Activated B cell treated with CpG ODN at 0.5 μM for 24 hours (primary cell): Measurements from ENCODE around the gene MAML3. TPM values are rescaled to one million over a fixed set of nuclear protein-coding genes. Genes with fewer than 3 reads are reported as not detected.

Experiments
- ATAC-seq: fragments of 200-7000 bp; cut with Tn5 transposase; one replicate; pipeline ENCODE4 v1.10.0; 2021; ENCODE audit warnings: low read depth, mild to moderate bottlenecking, moderate library complexity
- CTCF ChIA-PET: fragments of 350-600 bp; sonication (Branson Sonifier 250); formaldehyde crosslinking; loops from one replicate; lab custom pipeline; 2021; ENCODE audit warnings: antibody characterized with exemption; lab: Charles Lee
- POLR2A ChIA-PET: fragments of 350-600 bp; sonication (Branson Sonifier 250); formaldehyde crosslinking; loops from one replicate; lab custom pipeline; 2021; ENCODE audit warnings: antibody characterized with exemption; lab: Charles Lee
- DNase-seq: peaks from one replicate; pipeline ENCODE4 v3.0.0; 2022
- H3K27ac Mint-ChIP-seq: one replicate; pipeline ENCODE4 v1.8.0; 2020; ENCODE audit warnings: mixed read lengths
- H3K27me3 Mint-ChIP-seq: one replicate; pipeline ENCODE4 v1.8.0; 2021; ENCODE audit warnings: mixed read lengths
- H3K36me3 Mint-ChIP-seq: one replicate; pipeline ENCODE4 v1.8.0; 2021; ENCODE audit warnings: low read depth, mixed read lengths
- H3K4me1 Mint-ChIP-seq: one replicate; pipeline ENCODE4 v1.8.0; 2021; ENCODE audit warnings: mixed read lengths
- H3K4me3 Mint-ChIP-seq: one replicate; pipeline ENCODE4 v1.8.0; 2020; ENCODE audit warnings: mild to moderate bottlenecking, mixed read lengths
- H3K9me3 Mint-ChIP-seq: one replicate; pipeline ENCODE4 v1.8.0; 2020; ENCODE audit warnings: mixed read lengths
- CTCF ChIP-seq: fragments of 200-600 bp; IDR thresholded peaks from one replicate; pipeline ENCODE4 v1.8.0; 2022; ENCODE audit warnings: antibody characterized with exemption, mild to moderate bottlenecking
- intact Hi-C: fragments of 100-400 bp; cut with micrococcal nuclease; formaldehyde crosslinking; loops from one replicate; pipeline ENCODE4 v1.15.1; 2024
- total RNA-seq: library from RNA; stranded (reverse); gene quantifications from 2 replicates; pipeline ENCODE4 v1.2.3, GENCODE V29; 2022

MAML3 gene
- total RNA-seq, 1 donor from 2014 or later, result 2.6 TPM

- no peak for ATAC-seq
- Mint-ChIP-seq H3K9me3 (no peaks in the 10 kb centered on the region), H3K4me3 (no peak overlapping the region), H3K36me3 (no peaks in the 10 kb centered on the region), H3K27ac (no peak overlapping the region), H3K27me3 (peaks cover 17% of the 10 kb centered on the region), H3K4me1 (peaks cover 38% of the 10 kb centered on the region)
- intact Hi-C loops, result no loop called here
- DNase-seq, result no peak
- POLR2A ChIA-PET, result interaction anchor here (0.7 kb wide), 1 partner anchor 85 kb away, joined by 4 read pairs; no protein-coding TSS in a partner anchor
- CTCF ChIA-PET, result no interaction called here
- TF ChIP-seq CTCF, result no peak
Measured at GRCh38 chr4:140091305-140091704, 62.7 kb downstream of the MAML3 start.

- H3K4me3 Mint-ChIP-seq, result no peak overlapping the region
- ATAC-seq (no peak), DNase-seq (no peak)
- no peaks in the 10 kb centered on the region for H3K36me3 Mint-ChIP-seq
- peaks cover 13% of the 10 kb centered on the region for H3K27me3 Mint-ChIP-seq
- POLR2A ChIA-PET, result no interaction called here
- no peak overlapping the region for H3K27ac Mint-ChIP-seq
- intact Hi-C loops, result no loop called here
- H3K4me1 Mint-ChIP-seq, result peaks cover 28% of the 10 kb centered on the region
- CTCF ChIA-PET, result no interaction called here
- TF ChIP-seq CTCF, result no peak
- no peaks in the 10 kb centered on the region for H3K9me3 Mint-ChIP-seq
Measured at GRCh38 chr4:140090215-140090731, 63.7 kb downstream of the MAML3 start.

GRCh38 chr4:140089216-140089615, 64.8 kb downstream of the MAML3 start:
- Mint-ChIP-seq H3K27ac (no peak overlapping the region), H3K4me3 (no peak overlapping the region), H3K27me3 (peaks cover 10% of the 10 kb centered on the region), H3K36me3 (no peaks in the 10 kb centered on the region), H3K4me1 (peaks cover 17% of the 10 kb centered on the region), H3K9me3 (no peaks in the 10 kb centered on the region)
- ATAC-seq, result no peak
- ChIA-PET CTCF (no interaction called here), POLR2A (interaction anchor here (1.3 kb wide), 1 partner anchor 19 kb away, joined by 3 read pairs; no protein-coding TSS in a partner anchor)
- no peak for TF ChIP-seq CTCF
- intact Hi-C loops, result no loop called here
- DNase-seq, result no peak

GRCh38 chr4:140088323-140088967, 65.5 kb downstream of the MAML3 start:
- no peak for DNase-seq
- ATAC-seq, result no peak
- ChIA-PET CTCF (no interaction called here), POLR2A (interaction anchor here (1.3 kb wide), 1 partner anchor 18 kb away, joined by 3 read pairs; no protein-coding TSS in a partner anchor)
- Mint-ChIP-seq H3K27me3 (peaks cover 5% of the 10 kb centered on the region), H3K27ac (no peak overlapping the region), H3K4me3 (no peak overlapping the region), H3K4me1 (peaks cover 10% of the 10 kb centered on the region), H3K9me3 (no peaks in the 10 kb centered on the region), H3K36me3 (no peaks in the 10 kb centered on the region)
- intact Hi-C loops, result no loop called here
- TF ChIP-seq CTCF, result no peak

GRCh38 chr4:140085881-140086280, 68.1 kb downstream of the MAML3 start:
- DNase-seq (no peak), ATAC-seq (no peak)
- no peaks in the 10 kb centered on the region for H3K9me3 Mint-ChIP-seq
- intact Hi-C loops, result no loop called here
- POLR2A ChIA-PET, result no interaction called here
- peaks cover 5% of the 10 kb centered on the region for H3K4me1 Mint-ChIP-seq
- no peaks in the 10 kb centered on the region for H3K36me3 Mint-ChIP-seq
- no peak overlapping the region for H3K4me3 Mint-ChIP-seq
- no peak overlapping the region for H3K27ac Mint-ChIP-seq
- CTCF ChIA-PET, result interaction anchor here (1.2 kb wide), 1 partner anchor 167 kb away, joined by 4 read pairs; no protein-coding TSS in a partner anchor
- peaks cover 5% of the 10 kb centered on the region for H3K27me3 Mint-ChIP-seq
- TF ChIP-seq CTCF, result no peak
